Body of pancreas (tissue), 4 donors: ENCODE data around the gene TMCC3.
"Not testable (repeated sequence)": the region's sequence is repeated elsewhere in the genome, so short reads cannot be mapped to it uniquely, and the experiment has no call there.

Source experiments
- POLR2A ChIP-seq, 3 donors: fragments of 450-650 bp; IDR thresholded peaks; one replicate each; pipeline ENCODE4 v1.6.1; 2016; ENCODE audit warnings: antibody characterized with exemption in 3 of 3, mild to moderate bottlenecking in 2 of 3
- TF ChIP-seq, protein P1 (sequence below), 7 experiments: fragments of 450-650 bp in 4 of 7; fragments of 200-600 bp in 3 of 7; sonication (generic) in 3 of 7; IDR thresholded peaks; one replicate each; pipeline ENCODE4 v1.5.1; 2016 to 2019; ENCODE audit warnings: antibody characterized with exemption in 7 of 7

GRCh38 chr12:94692826-94693225 lies 42.5 kb upstream of the TMCC3 start:
- TF ChIP-seq, protein P1, sequence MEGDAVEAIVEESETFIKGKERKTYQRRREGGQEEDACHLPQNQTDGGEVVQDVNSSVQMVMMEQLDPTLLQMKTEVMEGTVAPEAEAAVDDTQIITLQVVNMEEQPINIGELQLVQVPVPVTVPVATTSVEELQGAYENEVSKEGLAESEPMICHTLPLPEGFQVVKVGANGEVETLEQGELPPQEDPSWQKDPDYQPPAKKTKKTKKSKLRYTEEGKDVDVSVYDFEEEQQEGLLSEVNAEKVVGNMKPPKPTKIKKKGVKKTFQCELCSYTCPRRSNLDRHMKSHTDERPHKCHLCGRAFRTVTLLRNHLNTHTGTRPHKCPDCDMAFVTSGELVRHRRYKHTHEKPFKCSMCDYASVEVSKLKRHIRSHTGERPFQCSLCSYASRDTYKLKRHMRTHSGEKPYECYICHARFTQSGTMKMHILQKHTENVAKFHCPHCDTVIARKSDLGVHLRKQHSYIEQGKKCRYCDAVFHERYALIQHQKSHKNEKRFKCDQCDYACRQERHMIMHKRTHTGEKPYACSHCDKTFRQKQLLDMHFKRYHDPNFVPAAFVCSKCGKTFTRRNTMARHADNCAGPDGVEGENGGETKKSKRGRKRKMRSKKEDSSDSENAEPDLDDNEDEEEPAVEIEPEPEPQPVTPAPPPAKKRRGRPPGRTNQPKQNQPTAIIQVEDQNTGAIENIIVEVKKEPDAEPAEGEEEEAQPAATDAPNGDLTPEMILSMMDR (IDR thresholded peaks at IDR 0.05), result not testable (repeated sequence)
- not testable (repeated sequence) for TF ChIP-seq POLR2A (IDR thresholded peaks at IDR 0.05)
